GM21390 (cell line): Measurements from ENCODE around the gene LIME1.
A peak's percentile ranks its signal among the peaks of the same experiment; 100 is the strongest.

Source experiments
- ATAC-seq: cut with Tn5 transposase; IDR thresholded peaks from one replicate; pipeline ENCODE4 v1.9.1; 2021; ENCODE audit not compliant: unreplicated experiment

Gene LIME1

GRCh38 chr20:63737945-63738686 lies 1.7 kb downstream of the LIME1 start:
- no peak for ATAC-seq

GRCh38 chr20:63738687-63739129 lies 2.2 kb downstream of the LIME1 start:
- no peak for ATAC-seq

GRCh38 chr20:63739130-63740069 lies 2.9 kb downstream of the LIME1 start, which contains the start of gene SLC2A4RG:
TSS of gene SLC2A4RG (plus strand) at chr20:63739776. CDS start at chr20:63739913, 137 bp downstream.
- peak; percentile 47 for ATAC-seq

- ATAC-seq, result no peak
Observed at GRCh38 chr20:63740070-63740626, 3.7 kb downstream of the LIME1 start.

GRCh38 chr20:63740627-63741353 lies 4.3 kb downstream of the LIME1 start:
- no peak for ATAC-seq

- ATAC-seq, result no peak
Observed at GRCh38 chr20:63741354-63741675, 4.9 kb downstream of the LIME1 start.

- ATAC-seq, result no peak
Observed at GRCh38 chr20:63741676-63742380, 5.4 kb downstream of the LIME1 start.

GRCh38 chr20:63742381-63743024 lies 6.0 kb downstream of the LIME1 start:
- no peak for ATAC-seq

- no peak for ATAC-seq
Observed at GRCh38 chr20:63743210-63743970, 6.9 kb downstream of the LIME1 start.

GRCh38 chr20:63744158-63744557 lies 7.7 kb downstream of the LIME1 start:
- no peak for ATAC-seq

GRCh38 chr20:63744574-63745423 lies 8.3 kb downstream of the LIME1 start:
- no peak for ATAC-seq

- ATAC-seq, result no peak
Observed at GRCh38 chr20:63745424-63745805, 9.0 kb downstream of the LIME1 start.

- no peak for ATAC-seq
Observed at GRCh38 chr20:63745961-63746731, 9.7 kb downstream of the LIME1 start.

GRCh38 chr20:63746751-63747315 lies 10.4 kb downstream of the LIME1 start:
- ATAC-seq, result no peak

GRCh38 chr20:63747622-63748069 lies 11.2 kb downstream of the LIME1 start:
- ATAC-seq, result no peak

- no peak for ATAC-seq
Observed at GRCh38 chr20:63748070-63748933, 11.8 kb downstream of the LIME1 start.
